ENCODE data around the gene DNAJC6. TPM values are rescaled to one million over a fixed set of nuclear protein-coding genes. Genes with fewer than 3 reads are reported as not detected.

DNAJC6 gene
- total RNA-seq, 4 donors from 2014 or later, result 2.8 to 9.2 (median 5.3) TPM

- DNase-seq, result no peak
- 80 to 88% methylated on average over 2 of the region's 2 CpGs for WGBS, 2 donors
- Histone ChIP-seq H3K9me3 (no peaks in the 10 kb centered on the region), H3K27ac (no peak overlapping the region), H3K27me3 (no peaks in the 10 kb centered on the region), H3K36me3 (peaks cover 0 to 5% of the 10 kb centered on the region in 2 donors), H3K4me3 (replicated peaks in 1 of 3) (no peak overlapping the region), H3K4me1 (peaks cover 0 to 7% of the 10 kb centered on the region in 2 donors)
- TF ChIP-seq POLR2A (IDR thresholded peaks at IDR 0.05), result no peak
- TF ChIP-seq, protein P1, sequence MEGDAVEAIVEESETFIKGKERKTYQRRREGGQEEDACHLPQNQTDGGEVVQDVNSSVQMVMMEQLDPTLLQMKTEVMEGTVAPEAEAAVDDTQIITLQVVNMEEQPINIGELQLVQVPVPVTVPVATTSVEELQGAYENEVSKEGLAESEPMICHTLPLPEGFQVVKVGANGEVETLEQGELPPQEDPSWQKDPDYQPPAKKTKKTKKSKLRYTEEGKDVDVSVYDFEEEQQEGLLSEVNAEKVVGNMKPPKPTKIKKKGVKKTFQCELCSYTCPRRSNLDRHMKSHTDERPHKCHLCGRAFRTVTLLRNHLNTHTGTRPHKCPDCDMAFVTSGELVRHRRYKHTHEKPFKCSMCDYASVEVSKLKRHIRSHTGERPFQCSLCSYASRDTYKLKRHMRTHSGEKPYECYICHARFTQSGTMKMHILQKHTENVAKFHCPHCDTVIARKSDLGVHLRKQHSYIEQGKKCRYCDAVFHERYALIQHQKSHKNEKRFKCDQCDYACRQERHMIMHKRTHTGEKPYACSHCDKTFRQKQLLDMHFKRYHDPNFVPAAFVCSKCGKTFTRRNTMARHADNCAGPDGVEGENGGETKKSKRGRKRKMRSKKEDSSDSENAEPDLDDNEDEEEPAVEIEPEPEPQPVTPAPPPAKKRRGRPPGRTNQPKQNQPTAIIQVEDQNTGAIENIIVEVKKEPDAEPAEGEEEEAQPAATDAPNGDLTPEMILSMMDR (IDR thresholded peaks at IDR 0.05), result no peak
- intact Hi-C loops (cut with DNase I), result no loop called here
Observed at GRCh38 chr1:65435987-65436386, 126.6 kb downstream of the DNAJC6 start.

GRCh38 chr1:65437616-65438015, 128.3 kb downstream of the DNAJC6 start:
- no peak for DNase-seq
- intact Hi-C loops (cut with DNase I), result no loop called here
- TF ChIP-seq POLR2A (IDR thresholded peaks at IDR 0.05), result no peak
- TF ChIP-seq, protein P1 (IDR thresholded peaks at IDR 0.05), result no peak
- Histone ChIP-seq H3K9me3 (no peaks in the 10 kb centered on the region), H3K27ac (no peak overlapping the region), H3K27me3 (no peaks in the 10 kb centered on the region), H3K36me3 (no peaks in the 10 kb centered on the region), H3K4me3 (replicated peaks in 1 of 3) (no peak overlapping the region), H3K4me1 (no peaks in the 10 kb centered on the region)
- 95 to 96% methylated on average over 7 of the region's 7 CpGs for WGBS, 2 donors

DNA sequence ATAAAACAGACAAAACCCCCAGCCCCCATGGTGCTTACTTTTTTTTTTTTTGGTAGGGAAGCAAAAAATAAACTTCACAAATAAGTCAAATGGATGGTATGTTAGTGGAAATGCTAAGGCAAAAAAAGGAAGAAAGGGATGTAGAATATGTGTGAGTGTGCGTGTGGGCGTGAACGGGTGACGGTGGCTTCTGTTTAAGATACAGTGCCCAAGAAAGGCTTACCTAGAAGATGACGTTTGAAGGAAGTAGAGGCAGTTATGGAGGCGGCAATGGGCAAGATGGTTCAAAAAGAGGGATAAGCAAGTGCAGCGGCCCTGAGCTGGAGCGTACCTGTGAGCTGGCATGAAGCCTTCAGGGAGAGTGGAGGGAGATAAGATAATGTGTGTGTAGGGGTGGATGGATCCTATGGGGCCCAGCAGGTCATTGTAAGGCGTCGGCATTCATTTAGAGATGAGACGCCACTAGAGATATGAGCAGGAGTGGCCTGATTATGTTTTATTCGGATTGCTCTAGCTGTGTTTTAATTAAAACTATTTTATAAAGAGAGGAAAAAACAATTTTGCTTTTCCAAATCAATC, 131.1 kb downstream of the DNAJC6 start:
- H3K9me3 ChIP-seq, result no peaks in the 10 kb centered on the region
- intact Hi-C loops (cut with DNase I), result no loop called here
- TF ChIP-seq, protein P1 (IDR thresholded peaks at IDR 0.05), result no peak
- no peak for TF ChIP-seq POLR2A (IDR thresholded peaks at IDR 0.05)
- H3K27ac ChIP-seq, result no peak overlapping the region
- WGBS, 2 donors, result 85 to 91% methylated on average over 12 of the region's 12 CpGs
- no peak for DNase-seq
- no peak overlapping the region for H3K4me3 ChIP-seq (replicated peaks in 1 of 3)
- no peaks in the 10 kb centered on the region for H3K27me3 ChIP-seq
- no peaks in the 10 kb centered on the region for H3K4me1 ChIP-seq
- H3K36me3 ChIP-seq, result no peaks in the 10 kb centered on the region

GRCh38 chr1:65440915-65441314, 131.6 kb downstream of the DNAJC6 start:
- H3K27me3 ChIP-seq, result no peaks in the 10 kb centered on the region
- no peak overlapping the region for H3K27ac ChIP-seq
- DNase-seq, result no peak
- no peak for TF ChIP-seq POLR2A (IDR thresholded peaks at IDR 0.05)
- TF ChIP-seq, protein P1 (IDR thresholded peaks at IDR 0.05), result no peak
- H3K36me3 ChIP-seq, result no peaks in the 10 kb centered on the region
- H3K9me3 ChIP-seq, result no peaks in the 10 kb centered on the region
- no peak overlapping the region for H3K4me3 ChIP-seq (replicated peaks in 1 of 3)
- WGBS, 2 donors, result 70 to 78% methylated on average over 1 of the region's 1 CpG
- H3K4me1 ChIP-seq, result no peaks in the 10 kb centered on the region
- intact Hi-C loops (cut with DNase I), result no loop called here

DNA sequence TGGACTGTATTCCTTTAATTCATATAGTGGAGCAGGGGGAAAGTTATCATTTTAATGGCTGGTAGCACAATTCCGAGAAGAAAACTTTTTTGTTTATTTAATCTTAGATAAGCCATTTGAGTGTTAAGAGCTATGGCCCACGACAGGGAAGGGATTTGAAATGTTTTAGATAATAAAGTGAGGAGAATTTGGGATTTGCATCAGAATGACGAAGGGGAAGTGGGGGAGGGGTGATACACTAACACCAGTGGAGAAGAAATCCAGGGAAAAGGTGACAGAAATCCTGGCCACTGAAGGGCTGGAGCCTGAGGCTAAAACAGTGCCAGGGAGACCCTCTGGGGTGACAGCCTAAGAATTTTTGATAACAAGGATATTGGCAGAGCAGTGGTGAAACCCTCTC, 132.1 kb downstream of the DNAJC6 start:
- TF ChIP-seq POLR2A (IDR thresholded peaks at IDR 0.05), result no peak
- TF ChIP-seq, protein P1 (IDR thresholded peaks at IDR 0.05), result no peak
- Histone ChIP-seq H3K27me3 (no peaks in the 10 kb centered on the region), H3K4me3 (replicated peaks in 1 of 3) (no peak overlapping the region), H3K27ac (no peak overlapping the region), H3K9me3 (no peaks in the 10 kb centered on the region), H3K36me3 (no peaks in the 10 kb centered on the region), H3K4me1 (no peaks in the 10 kb centered on the region)
- no peak for DNase-seq
- WGBS, 2 donors, result 36 to 43% methylated on average over 3 of the region's 3 CpGs
- intact Hi-C loops (cut with DNase I), result no loop called here

All from thyroid gland (tissue), 4 donors.